Nephron progenitor cell (in vitro differentiated cells): ENCODE results near the gene EDIL3.

Experiments used
- DNase-seq: peaks from one replicate; pipeline ENCODE4 v3.0.0; 2021
- H3K27ac Mint-ChIP-seq: 2 replicates; pipeline ENCODE4 v1.8.0; 2021; ENCODE audit warnings: mild to moderate bottlenecking, moderate library complexity, mixed read lengths
- H3K27me3 Mint-ChIP-seq: 2 replicates; pipeline ENCODE4 v1.8.0; 2021; ENCODE audit warnings: mild to moderate bottlenecking, low read depth, mixed read lengths; ENCODE audit not compliant: poor library complexity
- H3K36me3 Mint-ChIP-seq: 2 replicates; pipeline ENCODE4 v1.8.0; 2021; ENCODE audit warnings: low read depth, mixed read lengths
- H3K4me1 Mint-ChIP-seq: 2 replicates; pipeline ENCODE4 v1.8.0; 2021; ENCODE audit warnings: mixed read lengths
- H3K4me3 Mint-ChIP-seq: 2 replicates; pipeline ENCODE4 v1.8.0; 2021; ENCODE audit warnings: mild to moderate bottlenecking, moderate library complexity, mixed read lengths
- H3K9me3 Mint-ChIP-seq: 2 replicates; pipeline ENCODE4 v1.8.0; 2021; ENCODE audit warnings: mild to moderate bottlenecking, moderate library complexity, mixed read lengths
- CTCF ChIP-seq: fragments of 200-600 bp; sonication (generic); IDR thresholded peaks from 2 replicates; pipeline ENCODE4 v1.5.0; 2021; ENCODE audit warnings: antibody characterized with exemption

The EDIL3 gene

GRCh38 chr5:84292000-84292642 lies 92.6 kb downstream of the EDIL3 start:
- H3K27me3 Mint-ChIP-seq, result no peaks in the 10 kb centered on the region
- no peaks in the 10 kb centered on the region for H3K36me3 Mint-ChIP-seq
- peaks cover 30% of the 10 kb centered on the region for H3K4me1 Mint-ChIP-seq
- TF ChIP-seq CTCF, result no peak
- no peak overlapping the region for H3K4me3 Mint-ChIP-seq
- no peak overlapping the region for H3K27ac Mint-ChIP-seq
- no peaks in the 10 kb centered on the region for H3K9me3 Mint-ChIP-seq
- no peak for DNase-seq

DNA sequence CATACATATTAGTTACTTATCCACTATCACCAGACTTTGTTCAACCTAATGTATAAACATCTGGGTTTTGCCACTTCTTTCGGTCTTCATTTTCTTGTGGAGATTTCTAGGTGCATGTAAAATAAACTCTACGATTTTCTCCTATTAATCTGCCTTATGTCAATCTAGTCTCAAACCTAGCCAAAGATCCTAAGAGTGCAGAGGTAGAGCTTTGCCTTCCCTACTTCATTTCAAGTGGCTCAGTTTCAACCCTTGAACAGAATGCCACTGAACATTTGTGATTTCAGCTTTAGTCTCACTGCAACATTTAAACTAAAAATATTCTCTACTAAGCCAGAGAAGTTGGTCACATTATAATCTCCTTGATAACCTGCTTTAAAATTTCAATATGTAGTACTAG lies 94.0 kb downstream of the EDIL3 start:
- H3K36me3 Mint-ChIP-seq, result no peaks in the 10 kb centered on the region
- no peaks in the 10 kb centered on the region for H3K27me3 Mint-ChIP-seq
- peak overlapping the region; percentile 17 for H3K27ac Mint-ChIP-seq
- H3K4me3 Mint-ChIP-seq, result no peak overlapping the region
- no peak for DNase-seq
- no peaks in the 10 kb centered on the region for H3K9me3 Mint-ChIP-seq
- TF ChIP-seq CTCF, result no peak
- H3K4me1 Mint-ChIP-seq, result peaks cover 30% of the 10 kb centered on the region

GRCh38 chr5:84290161-84290560 lies 94.5 kb downstream of the EDIL3 start:
- Mint-ChIP-seq H3K27ac (peak overlapping the region; percentile 86), H3K4me1 (peaks cover 30% of the 10 kb centered on the region), H3K4me3 (peak overlapping the region; percentile 18), H3K9me3 (no peaks in the 10 kb centered on the region), H3K36me3 (no peaks in the 10 kb centered on the region), H3K27me3 (no peaks in the 10 kb centered on the region)
- DNase-seq, result no peak
- TF ChIP-seq CTCF, result no peak

DNA sequence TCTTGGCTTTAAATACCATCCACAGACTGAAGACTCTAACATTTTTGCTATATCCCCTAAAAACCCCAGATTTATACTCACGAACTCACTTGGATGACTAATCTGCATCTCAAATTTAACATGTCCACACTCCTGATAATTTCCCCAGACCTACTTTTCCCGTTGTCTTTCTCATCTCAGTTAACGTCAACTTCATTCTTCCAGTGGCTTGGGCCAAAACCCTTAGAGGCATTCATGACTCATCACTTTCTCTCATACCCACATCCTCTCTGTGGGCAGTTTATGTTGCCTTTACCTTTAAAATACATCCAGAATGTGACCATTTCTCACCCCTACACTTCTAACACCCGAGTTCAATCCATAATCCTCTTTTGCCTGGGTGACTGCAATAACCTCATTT lies 96.7 kb downstream of the EDIL3 start:
- H3K9me3 Mint-ChIP-seq, result no peaks in the 10 kb centered on the region
- no peak for TF ChIP-seq CTCF
- H3K36me3 Mint-ChIP-seq, result no peaks in the 10 kb centered on the region
- no peak overlapping the region for H3K4me3 Mint-ChIP-seq
- no peak overlapping the region for H3K27ac Mint-ChIP-seq
- no peak for DNase-seq
- H3K27me3 Mint-ChIP-seq, result no peaks in the 10 kb centered on the region
- peaks cover 28% of the 10 kb centered on the region for H3K4me1 Mint-ChIP-seq

DNA sequence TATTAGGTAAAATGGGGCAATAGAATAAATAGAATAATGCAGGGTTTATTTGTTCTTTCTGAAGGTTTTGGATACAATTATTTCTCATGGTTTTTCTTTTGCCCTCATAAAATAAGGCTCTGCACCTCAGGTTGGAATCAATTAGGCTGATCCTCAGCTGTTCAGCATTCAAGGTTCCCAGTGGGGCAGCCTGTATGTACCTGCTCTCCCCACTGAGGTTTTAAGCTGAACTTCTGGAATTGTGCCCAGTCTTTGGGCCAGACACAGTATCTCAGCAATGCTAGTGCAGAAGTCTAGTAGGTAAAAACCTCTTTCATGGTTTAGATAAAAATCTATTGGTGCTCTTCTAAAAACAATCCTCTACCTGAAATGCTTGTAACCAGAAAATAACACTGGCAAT lies 98.0 kb downstream of the EDIL3 start:
- Mint-ChIP-seq H3K4me1 (peaks cover 18% of the 10 kb centered on the region), H3K27ac (no peak overlapping the region), H3K4me3 (no peak overlapping the region), H3K36me3 (no peaks in the 10 kb centered on the region), H3K27me3 (no peaks in the 10 kb centered on the region), H3K9me3 (no peaks in the 10 kb centered on the region)
- no peak for TF ChIP-seq CTCF
- no peak for DNase-seq
